OCI-M1 (cell line): Measurements from ENCODE around the gene WDR5B.

Experiments
- DNase-seq: peaks from one replicate; lab custom pipeline; 2025; lab: John Stamatoyannopoulos, UW

Gene WDR5B

GRCh38 chr3:122409446-122409845, 6.4 kb downstream of the WDR5B start:
- peak; percentile 62 for DNase-seq

GRCh38 chr3:122407946-122408345, 7.9 kb downstream of the WDR5B start:
- no peak for DNase-seq

GRCh38 chr3:122406198-122406597, 9.7 kb downstream of the WDR5B start:
- no peak for DNase-seq

- DNase-seq = no peak
These were observed 10.8 kb downstream of the WDR5B start for GRCh38 chr3:122405015-122405414.

- DNase-seq = no peak
These were observed 12.4 kb downstream of the WDR5B start for GRCh38 chr3:122403489-122403888.

- DNase-seq = no peak
These were observed 16.9 kb downstream of the WDR5B start for GRCh38 chr3:122398920-122399319.

GRCh38 chr3:122397201-122397600, 18.7 kb downstream of the WDR5B start:
- DNase-seq = no peak

- no peak for DNase-seq
These were observed 19.4 kb downstream of the WDR5B start for GRCh38 chr3:122396511-122396910.

- no peak for DNase-seq
These were observed 20.3 kb downstream of the WDR5B start for GRCh38 chr3:122395582-122395981.

GRCh38 chr3:122394173-122394572, 21.7 kb downstream of the WDR5B start:
- DNase-seq = no peak

- peak; percentile 76 for DNase-seq
These were observed 22.7 kb downstream of the WDR5B start for GRCh38 chr3:122392868-122393844.

- DNase-seq = no peak
These were observed 24.0 kb downstream of the WDR5B start for GRCh38 chr3:122391681-122392446.

GRCh38 chr3:122390665-122391064, 25.2 kb downstream of the WDR5B start:
- DNase-seq = no peak

GRCh38 chr3:122389892-122390291, 26.0 kb downstream of the WDR5B start:
- DNase-seq = no peak

- DNase-seq = no peak
These were observed 26.7 kb downstream of the WDR5B start for GRCh38 chr3:122389197-122389596.

GRCh38 chr3:122387709-122388108, 28.2 kb downstream of the WDR5B start:
- DNase-seq = no peak

- peak; percentile 97 for DNase-seq
These were observed 31.8 kb downstream of the WDR5B start, which contains the start of gene FAM162A for GRCh38 chr3:122383771-122384697. TSS of gene FAM162A (plus strand) at chr3:122384182. CDS start at chr3:122384266, 84 bp downstream.

- DNase-seq = peak; percentile 93
These were observed 32.8 kb downstream of the WDR5B start, which contains the start of gene MIX23 for GRCh38 chr3:122382888-122383666. TSS of gene MIX23 (minus strand) at chr3:122383231. CDS start at chr3:122383224, 7 bp downstream.

- peak; percentile 26 for DNase-seq
These were observed 37.9 kb downstream of the WDR5B start for GRCh38 chr3:122377975-122378374.

GRCh38 chr3:122374034-122374433, 41.8 kb downstream of the WDR5B start:
- no peak for DNase-seq

GRCh38 chr3:122366379-122366749, 49.5 kb downstream of the WDR5B start:
- no peak for DNase-seq
